Testis (tissue), 5 donors: ENCODE results near the gene ING5. TPM values are rescaled to one million over a fixed set of nuclear protein-coding genes. Genes with fewer than 3 reads are reported as not detected.
A peak's percentile ranks its signal among the peaks of the same experiment; 100 is the strongest.

Source experiments
- DNase-seq: peaks from one replicate; pipeline ENCODE4 v3.0.0-alpha.2; 2019
- H3K27ac ChIP-seq, 2 donors: fragments of 200-600 bp; sonication (generic); one replicate each; pipeline ENCODE4 v1.5.1; 2019
- H3K27me3 ChIP-seq: fragments of 200-600 bp; sonication (generic); one replicate; pipeline ENCODE4 v1.5.1; 2019
- H3K36me3 ChIP-seq: fragments of 200-600 bp; sonication (generic); one replicate; pipeline ENCODE4 v1.5.1; 2017; ENCODE audit warnings: low read depth; ENCODE audit errors: missing control alignments
- H3K4me1 ChIP-seq: fragments of 200-600 bp; sonication (generic); one replicate; pipeline ENCODE4 v1.5.1; 2019
- H3K4me3 ChIP-seq, 2 donors: fragments of 200-600 bp; sonication (generic); one replicate each; pipeline ENCODE4 v1.5.1; 2017 to 2019
- H3K9me3 ChIP-seq: fragments of 200-600 bp; sonication (generic); one replicate; pipeline ENCODE4 v1.5.1; 2017
- CTCF ChIP-seq, 3 experiments: fragments of 450-650 bp in 2 of 3; fragments of 200-600 bp in 1 of 3; sonication (generic) in 1 of 3; IDR thresholded peaks; one replicate each; pipeline ENCODE4 v1.5.1; 2016 to 2019; ENCODE audit warnings: antibody characterized with exemption in 3 of 3, mild to moderate bottlenecking in 2 of 3, moderate library complexity in 1 of 3
- POLR2A ChIP-seq: fragments of 450-650 bp; IDR thresholded peaks from one replicate; pipeline ENCODE4 v1.6.1; 2017; ENCODE audit warnings: antibody characterized with exemption, mild to moderate bottlenecking, moderate library complexity
- WGBS, 2 donors: methylation state at CpG; one replicate each; pipeline ENCODE4 v1.1.5; 2018; 5-methylcytosine and 5-hydroxymethylcytosine counted together
- intact Hi-C: fragments of 100-400 bp; cut with DNase I; formaldehyde crosslinking; loops from one replicate; pipeline ENCODE4 v1.15.1; 2023; ENCODE audit warnings: low total_unique reads
- long read RNA-seq, 2 donors: transcript quantifications; one replicate each; lab custom pipeline, GENCODE V29; 2026
- polyA plus RNA-seq: library from polyadenylated mRNA; stranded (reverse); fragments of 350-450 nt; fragmentation: Illumina TruSeq; extraction: RNeasy Lipid Tissue Mini Kit (QIAGEN cat#74804); gene quantifications from one replicate; pipeline ENCODE4 v1.2.3, GENCODE V29; 2014; ENCODE audit warnings: low read depth, low replicate concordance; ENCODE audit not compliant: insufficient read depth
- total RNA-seq, 2 donors: library from RNA; depleted of rRNA; stranded (reverse); fragments of >200 nt; gene quantifications; one replicate each; pipeline ENCODE4 v1.2.3, GENCODE V29; 2016

ING5 gene
- 10 to 100 TPM; 44.5 to 56.9 TPM for total RNA-seq
- polyA plus RNA-seq = 21.5 TPM
- long read RNA-seq, donor 1, full-length matches to known transcripts = 6 of 11 reads
- long read RNA-seq, donor 1, partial matches to known transcripts = 5 of 11 reads
- long read RNA-seq, donor 1, other reads (novel, unspliced or antisense) = 0 of 11 reads
- long read RNA-seq, donor 2, full-length matches to known transcripts = 4 of 4 reads
- long read RNA-seq, donor 2, partial matches to known transcripts = 0 of 4 reads
- long read RNA-seq, donor 2, other reads (novel, unspliced or antisense) = 0 of 4 reads

DNA sequence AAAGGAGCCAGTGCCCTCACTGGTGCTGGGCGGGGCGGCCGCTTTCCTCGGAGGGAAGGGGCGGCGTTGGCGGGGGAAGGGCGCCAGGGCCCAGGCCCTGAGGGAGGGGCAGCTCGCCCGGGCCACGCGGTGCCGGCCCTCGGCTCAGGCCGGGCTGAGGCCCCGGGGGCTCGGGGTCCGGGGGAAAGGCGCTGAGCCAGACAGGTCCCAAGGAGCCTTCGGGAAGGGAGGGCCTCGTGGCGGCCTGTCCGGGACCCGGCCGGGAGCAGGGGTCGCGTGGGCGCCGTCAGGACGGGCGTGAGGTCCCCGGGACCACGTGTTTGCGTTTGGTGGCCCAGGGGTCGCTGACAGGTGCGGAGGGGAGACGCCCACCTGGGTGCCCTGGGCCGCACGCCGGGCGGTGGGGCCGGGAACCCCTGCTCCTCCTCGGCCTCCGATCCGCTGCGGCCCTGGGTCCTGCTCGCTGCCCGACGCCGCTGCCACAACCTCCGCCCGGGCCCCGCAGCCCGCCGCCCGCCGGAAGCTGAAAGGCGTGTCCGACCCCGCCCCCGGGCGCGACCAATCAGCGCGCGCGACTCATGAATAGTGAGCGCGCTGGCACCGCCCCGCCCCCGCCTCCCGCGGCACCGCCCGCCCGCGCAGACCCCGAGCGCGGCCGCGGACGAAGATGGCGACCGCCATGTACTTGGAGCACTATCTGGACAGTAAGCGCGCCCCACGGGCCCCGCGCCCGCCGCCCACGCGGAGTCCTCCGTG, at the start of gene ING5:
Gene ING5, plus strand, starts transcription at position 641 of the 756 bp plus-strand sequence. Its CDS starts 27 bp downstream, at position 668.
- intact Hi-C loops = no loop called here
- DNase-seq = peak; percentile 97
- peak in 1 of 3 experiments; percentile 31 for TF ChIP-seq CTCF (IDR thresholded peaks at IDR 0.05)
- no peak for TF ChIP-seq POLR2A
- Histone ChIP-seq H3K27ac (peak within 1 kb of the TSS; percentile 63 to 89), H3K27me3 (no peaks in the 10 kb centered on the region), H3K36me3 (no peaks in the 10 kb centered on the region), H3K4me3 (peak within 1 kb of the TSS; percentile 84), H3K4me1 (peaks cover 6% of the 10 kb centered on the region), H3K9me3 (no peaks in the 10 kb centered on the region)
- WGBS, 2 donors = 1% methylated on average over 61 of the region's 96 CpGs; no CpG with 5 or more reads in 1 of the 2 donors

- H3K36me3 ChIP-seq = no peaks in the 10 kb centered on the region
- TF ChIP-seq CTCF (IDR thresholded peaks at IDR 0.05) = no peak
- TF ChIP-seq POLR2A = no peak
- no peak overlapping the region for H3K27ac ChIP-seq
- WGBS, 2 donors = 98% methylated on average over 9 of the region's 9 CpGs
- intact Hi-C loops = no loop called here
- DNase-seq = no peak
- peaks cover 5% of the 10 kb centered on the region for H3K4me1 ChIP-seq
- no peaks in the 10 kb centered on the region for H3K9me3 ChIP-seq
- H3K27me3 ChIP-seq = no peaks in the 10 kb centered on the region
- no peak overlapping the region for H3K4me3 ChIP-seq
Observed at GRCh38 chr2:241652142-241652541, 49.7 kb upstream of the ING5 start.

GRCh38 chr2:241652722-241653121, 49.1 kb upstream of the ING5 start:
- Histone ChIP-seq H3K27me3 (no peaks in the 10 kb centered on the region), H3K36me3 (no peaks in the 10 kb centered on the region), H3K9me3 (no peaks in the 10 kb centered on the region), H3K4me3 (no peak overlapping the region), H3K4me1 (no peaks in the 10 kb centered on the region), H3K27ac (no peak overlapping the region)
- TF ChIP-seq POLR2A (no peak), CTCF (IDR thresholded peaks at IDR 0.05) (no peak)
- 95% methylated on average over 8 to 9 of the region's 9 CpGs for WGBS, 2 donors
- intact Hi-C loops = no loop called here
- DNase-seq = no peak

DNA sequence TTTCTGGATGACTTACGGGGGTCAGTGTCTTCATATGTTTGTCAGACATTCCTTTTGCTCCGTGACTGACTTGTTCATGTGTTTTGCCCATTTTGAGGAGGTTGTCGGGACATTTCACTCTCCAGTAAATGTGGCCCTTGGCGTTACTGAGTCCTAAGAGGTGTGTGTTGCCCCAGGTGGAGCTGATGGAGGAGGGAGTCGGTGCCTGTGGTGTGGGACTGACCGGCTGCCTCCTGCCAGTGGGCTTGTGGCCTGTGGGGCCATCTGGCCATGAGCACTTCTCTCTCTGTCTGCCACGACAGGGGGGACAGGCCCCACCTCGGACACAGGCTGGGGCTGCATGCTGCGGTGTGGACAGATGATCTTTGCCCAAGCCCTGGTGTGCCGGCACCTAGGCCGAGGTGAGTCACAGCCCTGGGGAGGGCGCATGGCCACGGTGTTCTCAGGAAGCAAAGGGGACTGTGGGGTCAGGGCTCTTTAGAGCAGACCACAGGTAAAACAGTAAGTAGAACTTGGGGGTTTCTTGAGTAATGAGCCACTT, 48.6 kb upstream of the ING5 start:
- H3K4me1 ChIP-seq = no peaks in the 10 kb centered on the region
- intact Hi-C loops = no loop called here
- no peaks in the 10 kb centered on the region for H3K27me3 ChIP-seq
- TF ChIP-seq CTCF (IDR thresholded peaks at IDR 0.05) = no peak
- no peaks in the 10 kb centered on the region for H3K36me3 ChIP-seq
- no peak overlapping the region for H3K4me3 ChIP-seq
- H3K27ac ChIP-seq = no peak overlapping the region
- DNase-seq = no peak
- 94 to 96% methylated on average over 13 of the region's 13 CpGs for WGBS, 2 donors
- H3K9me3 ChIP-seq = no peaks in the 10 kb centered on the region
